Thyroid gland (tissue), 4 donors: ENCODE results near the gene SMARCB1. TPM values are rescaled to one million over a fixed set of nuclear protein-coding genes. Genes with fewer than 3 reads are reported as not detected.
A peak's percentile ranks its signal among the peaks of the same experiment; 100 is the strongest.

Experiments
- DNase-seq, 2 donors: peaks; one replicate each; pipeline ENCODE4 v3.0.0-alpha.2; 2019
- H3K27ac ChIP-seq, 3 donors: fragments of 200-600 bp; sonication (generic); 1 replicate in 2 of 3; 2 replicates in 1 of 3; pipeline ENCODE4 v1.5.1; 2016 to 2019; ENCODE audit warnings: mild to moderate bottlenecking in 1 of 3, moderate library complexity in 1 of 3
- H3K27me3 ChIP-seq: fragments of 200-600 bp; sonication (generic); one replicate; pipeline ENCODE4 v1.5.1; 2019
- H3K36me3 ChIP-seq, 2 donors: fragments of 200-600 bp; sonication (generic); one replicate each; pipeline ENCODE4 v1.5.1; 2016 to 2019
- H3K4me1 ChIP-seq, 2 donors: fragments of 200-600 bp; sonication (generic); one replicate each; pipeline ENCODE4 v1.5.1; 2017 to 2019
- H3K4me3 ChIP-seq, 3 donors: fragments of 200-600 bp; sonication (generic); replicated peaks in 1 of 3; 1 replicate in 2 of 3; 2 replicates in 1 of 3; pipeline ENCODE4 v1.5.1; 2016; ENCODE audit warnings: mild to moderate bottlenecking in 1 of 3
- H3K9me3 ChIP-seq: fragments of 200-600 bp; sonication (generic); one replicate; pipeline ENCODE4 v1.5.1; 2017
- CTCF ChIP-seq, 6 experiments: fragments of 200-600 bp in 3 of 6; fragments of 450-650 bp in 3 of 6; sonication (generic) in 3 of 6; IDR thresholded peaks; one replicate each; pipeline ENCODE4 v1.5.1; 2016 to 2019; ENCODE audit warnings: antibody characterized with exemption in 6 of 6, mild to moderate bottlenecking in 2 of 6, inconsistent platforms in 1 of 6, moderate library complexity in 1 of 6
- POLR2A ChIP-seq, 2 donors: fragments of 450-650 bp; IDR thresholded peaks; one replicate each; pipeline ENCODE4 v1.6.1; 2017; ENCODE audit warnings: antibody characterized with exemption in 2 of 2, mild to moderate bottlenecking in 2 of 2, moderate library complexity in 1 of 2
- WGBS, 2 donors: methylation state at CpG; one replicate each; pipeline ENCODE4 v1.1.5; 2017; 5-methylcytosine and 5-hydroxymethylcytosine counted together
- intact Hi-C: fragments of 100-400 bp; cut with DNase I; formaldehyde crosslinking; loops from one replicate; pipeline ENCODE4 v1.15.1; 2023
- total RNA-seq, 4 donors: library from RNA; depleted of rRNA; stranded (reverse); fragments of >200 nt; gene quantifications; one replicate each; pipeline ENCODE4 v1.2.3, GENCODE V29; 2016

Gene SMARCB1
- total RNA-seq, 4 donors from 2014 or later, result 59.8 to 107 (median 75.4) TPM

GRCh38 chr22:23836692-23837495 is 50.1 kb downstream of the SMARCB1 start:
- H3K27me3 ChIP-seq, result no peaks in the 10 kb centered on the region
- no peak overlapping the region for H3K27ac ChIP-seq
- H3K4me1 ChIP-seq, result peaks cover 10 to 22% of the 10 kb centered on the region in 2 donors
- TF ChIP-seq CTCF (IDR thresholded peaks at IDR 0.05) (no peak), POLR2A (IDR thresholded peaks at IDR 0.05) (no peak)
- DNase-seq, result no peak
- WGBS, 2 donors, result 77 to 82% methylated on average over 10 to 11 of the region's 12 CpGs
- intact Hi-C loops, result no loop called here
- H3K4me3 ChIP-seq, result no peak overlapping the region
- no peaks in the 10 kb centered on the region for H3K9me3 ChIP-seq
- peaks cover 19 to 26% of the 10 kb centered on the region in 2 donors for H3K36me3 ChIP-seq

GRCh38 chr22:23837496-23837859 is 50.7 kb downstream of the SMARCB1 start:
- no peak for DNase-seq
- 90 to 92% methylated on average over 9 to 12 of the region's 12 CpGs for WGBS, 2 donors
- no peak for TF ChIP-seq CTCF (IDR thresholded peaks at IDR 0.05)
- TF ChIP-seq POLR2A (IDR thresholded peaks at IDR 0.05), result no peak
- Histone ChIP-seq H3K36me3 (peaks cover 19 to 26% of the 10 kb centered on the region in 2 donors), H3K27me3 (no peaks in the 10 kb centered on the region), H3K27ac (no peak overlapping the region), H3K9me3 (no peaks in the 10 kb centered on the region), H3K4me3 (no peak overlapping the region), H3K4me1 (peaks cover 10 to 22% of the 10 kb centered on the region in 2 donors)
- intact Hi-C loops, result no loop called here

- H3K4me1 ChIP-seq, result peaks cover 10 to 22% of the 10 kb centered on the region in 2 donors
- 21 to 51% methylated on average over 23 to 33 of the region's 41 CpGs for WGBS, 2 donors
- H3K27ac ChIP-seq, result no peak overlapping the region
- intact Hi-C loops, result no loop called here
- H3K27me3 ChIP-seq, result no peaks in the 10 kb centered on the region
- H3K4me3 ChIP-seq, result peak overlapping the region in 1 of 3 donors; percentile 31
- no peaks in the 10 kb centered on the region for H3K9me3 ChIP-seq
- TF ChIP-seq CTCF (IDR thresholded peaks at IDR 0.05) (no peak), POLR2A (IDR thresholded peaks at IDR 0.05) (no peak)
- DNase-seq, result no peak
- H3K36me3 ChIP-seq, result peaks cover 19 to 26% of the 10 kb centered on the region in 2 donors
These were observed 51.3 kb downstream of the SMARCB1 start for GRCh38 chr22:23837911-23838680.

- Histone ChIP-seq H3K4me1 (peaks cover 10 to 23% of the 10 kb centered on the region in 2 donors), H3K36me3 (peaks cover 12 to 24% of the 10 kb centered on the region in 2 donors), H3K27ac (no peak within 1 kb of the TSS), H3K27me3 (no peaks in the 10 kb centered on the region), H3K9me3 (no peaks in the 10 kb centered on the region), H3K4me3 (peak within 1 kb of the TSS in 1 of 3 donors; percentile 31)
- 2 to 3% methylated on average over 49 of the region's 70 CpGs for WGBS, 2 donors
- peak; percentile 98 to 99 for DNase-seq
- TF ChIP-seq CTCF (IDR thresholded peaks at IDR 0.05) (no peak), POLR2A (IDR thresholded peaks at IDR 0.05) (no peak)
- intact Hi-C loops, result no loop called here
These were observed 52.1 kb downstream of the SMARCB1 start, which contains the start of gene DERL3 for GRCh38 chr22:23838681-23839468. Gene DERL3 (minus strand): TSS chr22:23839006. CDS start chr22:23838987, 19 bp downstream.
